CD4-positive, alpha-beta T cell treated with Interleukin-15 for 1 hour (primary cell): ENCODE measurements around the gene TRMT1.

Source experiments
- DNase-seq: peaks from one replicate; pipeline ENCODE4 v3.0.0-alpha.2; 2020

Gene TRMT1

GRCh38 chr19:13101590-13102415, 14.7 kb downstream of the TRMT1 start:
- no peak for DNase-seq

GRCh38 chr19:13100841-13101589, 15.5 kb downstream of the TRMT1 start:
- DNase-seq, result no peak

GRCh38 chr19:13100031-13100588, 16.4 kb downstream of the TRMT1 start:
- peak; percentile 81 for DNase-seq

- peak; percentile 86 for DNase-seq
Observed at GRCh38 chr19:13099073-13099999, 17.2 kb downstream of the TRMT1 start.

- peak; percentile 60 for DNase-seq
Observed at GRCh38 chr19:13098277-13099072, 18.1 kb downstream of the TRMT1 start.

GRCh38 chr19:13097463-13098258, 18.9 kb downstream of the TRMT1 start:
- peak; percentile 40 for DNase-seq

- no peak for DNase-seq
Observed at GRCh38 chr19:13097033-13097462, 19.5 kb downstream of the TRMT1 start.

- peak; percentile 43 for DNase-seq
Observed at GRCh38 chr19:13095934-13096927, 20.3 kb downstream of the TRMT1 start.

GRCh38 chr19:13095393-13095784, 21.2 kb downstream of the TRMT1 start:
- DNase-seq, result peak; percentile 58

GRCh38 chr19:13094771-13095392, 21.7 kb downstream of the TRMT1 start:
- peak; percentile 50 for DNase-seq

- DNase-seq, result no peak
Observed at GRCh38 chr19:13094106-13094504, 22.4 kb downstream of the TRMT1 start.

GRCh38 chr19:13093407-13094105, 23.0 kb downstream of the TRMT1 start:
- DNase-seq, result peak; percentile 85

GRCh38 chr19:13092606-13093235, 23.8 kb downstream of the TRMT1 start:
- no peak for DNase-seq

GRCh38 chr19:13092158-13092543, 24.4 kb downstream of the TRMT1 start:
- no peak for DNase-seq

GRCh38 chr19:13091400-13092157, 25.0 kb downstream of the TRMT1 start:
- DNase-seq, result no peak

- no peak for DNase-seq
Observed at GRCh38 chr19:13090511-13091231, 25.9 kb downstream of the TRMT1 start.
